Esophagus squamous epithelium (tissue), 5 donors: ENCODE measurements around the gene RABGEF1. TPM values are rescaled to one million over a fixed set of nuclear protein-coding genes. Genes with fewer than 3 reads are reported as not detected.
"Not testable (repeated sequence)": the region's sequence is repeated elsewhere in the genome, so short reads cannot be mapped to it uniquely, and the experiment has no call there.

Source experiments
- DNase-seq: peaks from one replicate; lab custom pipeline; 2025; lab: John Stamatoyannopoulos, UW
- H3K27ac ChIP-seq, 4 donors: fragments of 200-600 bp; sonication (generic); one replicate each; pipeline ENCODE4 v1.5.1; 2016 to 2019; ENCODE audit warnings: mild to moderate bottlenecking in 1 of 4
- H3K27me3 ChIP-seq, 4 donors: fragments of 200-600 bp; sonication (generic); 1 replicate in 3 of 4; 2 replicates in 1 of 4; pipeline versions ENCODE4 v1.5.1 to v1.6.0; 2017 to 2021; ENCODE audit warnings: antibody characterized with exemption in 1 of 4
- H3K36me3 ChIP-seq, 3 donors: fragments of 200-600 bp; sonication (generic); one replicate each; pipeline ENCODE4 v1.5.1; 2016 to 2019
- H3K4me1 ChIP-seq, 3 donors: fragments of 200-600 bp; sonication (generic); one replicate each; pipeline ENCODE4 v1.5.1; 2017 to 2019
- H3K4me3 ChIP-seq, 4 donors: fragments of 200-600 bp; sonication (generic); 1 replicate in 3 of 4; 2 replicates in 1 of 4; pipeline ENCODE4 v1.5.1; 2016 to 2019; ENCODE audit warnings: mild to moderate bottlenecking in 2 of 4, moderate library complexity in 1 of 4
- H3K9me3 ChIP-seq, 3 donors: fragments of 200-600 bp; sonication (generic); one replicate each; pipeline ENCODE4 v1.5.1; 2016 to 2019
- POLR2A ChIP-seq, 4 donors: fragments of 450-650 bp; IDR thresholded peaks; one replicate each; pipeline ENCODE4 v1.6.1; 2017; ENCODE audit warnings: antibody characterized with exemption in 4 of 4, mild to moderate bottlenecking in 4 of 4, moderate library complexity in 3 of 4
- whole genome bisulfite sequencing, 2 donors: methylation state at CpG; one replicate each; pipeline ENCODE4 v1.1.5; 2018; 5-methylcytosine and 5-hydroxymethylcytosine counted together
- intact Hi-C: fragments of 100-400 bp; cut with DNase I; formaldehyde crosslinking; loops from one replicate; pipeline ENCODE4 v1.15.0; 2022
- total RNA-seq, 4 donors: library from RNA; depleted of rRNA; stranded (reverse); fragments of >200 nt; gene quantifications; one replicate each; pipeline ENCODE4 v1.1.0, GENCODE V29; 2016
- TF ChIP-seq, protein P1 (sequence below), 6 experiments: fragments of 450-650 bp in 4 of 6; fragments of 200-600 bp in 2 of 6; sonication (generic) in 2 of 6; IDR thresholded peaks; one replicate each; pipeline ENCODE4 v1.5.1; 2016 to 2019; ENCODE audit warnings: antibody characterized with exemption in 6 of 6, mild to moderate bottlenecking in 4 of 6, moderate library complexity in 4 of 6
- donor health status: DM: yes; HTN: yes; CAD: no.

Gene RABGEF1
- total RNA-seq, 4 donors from 2014 or later: 27.8 to 48.9 (median 33.5) TPM

DNA sequence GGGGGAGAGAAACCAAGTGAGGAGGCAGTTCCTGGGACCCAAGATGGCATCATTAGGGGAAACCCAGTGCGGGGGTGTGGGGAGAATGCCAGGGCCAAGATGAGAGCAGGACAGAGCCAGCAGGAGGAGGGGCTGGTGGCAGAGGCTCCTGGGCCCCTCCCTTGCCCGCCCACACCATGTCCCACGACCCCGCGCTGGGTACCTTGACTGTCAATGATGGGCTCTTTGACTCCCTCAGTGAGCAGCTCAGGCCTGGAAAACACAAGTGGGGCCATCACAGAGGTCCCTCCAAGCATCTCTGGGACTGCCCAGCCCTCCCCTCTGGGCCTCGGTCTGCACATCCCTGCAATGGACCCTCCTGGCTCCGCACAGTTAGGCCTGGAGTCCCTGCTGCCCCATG lies 75.4 kb downstream of the RABGEF1 start:
- DNase-seq: no peak
- Histone ChIP-seq H3K4me1 (peaks cover 0 to 18% (median 0%) of the 10 kb centered on the region in 3 donors), H3K4me3 (no peak overlapping the region), H3K27ac (no peak overlapping the region), H3K36me3 (peaks cover 0 to 34% (median 2%) of the 10 kb centered on the region in 3 donors), H3K9me3 (no peaks in the 10 kb centered on the region), H3K27me3 (no peaks in the 10 kb centered on the region)
- TF ChIP-seq POLR2A (IDR thresholded peaks at IDR 0.05): no peak
- TF ChIP-seq, protein P1, sequence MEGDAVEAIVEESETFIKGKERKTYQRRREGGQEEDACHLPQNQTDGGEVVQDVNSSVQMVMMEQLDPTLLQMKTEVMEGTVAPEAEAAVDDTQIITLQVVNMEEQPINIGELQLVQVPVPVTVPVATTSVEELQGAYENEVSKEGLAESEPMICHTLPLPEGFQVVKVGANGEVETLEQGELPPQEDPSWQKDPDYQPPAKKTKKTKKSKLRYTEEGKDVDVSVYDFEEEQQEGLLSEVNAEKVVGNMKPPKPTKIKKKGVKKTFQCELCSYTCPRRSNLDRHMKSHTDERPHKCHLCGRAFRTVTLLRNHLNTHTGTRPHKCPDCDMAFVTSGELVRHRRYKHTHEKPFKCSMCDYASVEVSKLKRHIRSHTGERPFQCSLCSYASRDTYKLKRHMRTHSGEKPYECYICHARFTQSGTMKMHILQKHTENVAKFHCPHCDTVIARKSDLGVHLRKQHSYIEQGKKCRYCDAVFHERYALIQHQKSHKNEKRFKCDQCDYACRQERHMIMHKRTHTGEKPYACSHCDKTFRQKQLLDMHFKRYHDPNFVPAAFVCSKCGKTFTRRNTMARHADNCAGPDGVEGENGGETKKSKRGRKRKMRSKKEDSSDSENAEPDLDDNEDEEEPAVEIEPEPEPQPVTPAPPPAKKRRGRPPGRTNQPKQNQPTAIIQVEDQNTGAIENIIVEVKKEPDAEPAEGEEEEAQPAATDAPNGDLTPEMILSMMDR (IDR thresholded peaks at IDR 0.05): no peak
- 63 to 79% methylated on average over 4 to 5 of the region's 7 CpGs for WGBS, 2 donors
- intact Hi-C loops: no loop called here

DNA sequence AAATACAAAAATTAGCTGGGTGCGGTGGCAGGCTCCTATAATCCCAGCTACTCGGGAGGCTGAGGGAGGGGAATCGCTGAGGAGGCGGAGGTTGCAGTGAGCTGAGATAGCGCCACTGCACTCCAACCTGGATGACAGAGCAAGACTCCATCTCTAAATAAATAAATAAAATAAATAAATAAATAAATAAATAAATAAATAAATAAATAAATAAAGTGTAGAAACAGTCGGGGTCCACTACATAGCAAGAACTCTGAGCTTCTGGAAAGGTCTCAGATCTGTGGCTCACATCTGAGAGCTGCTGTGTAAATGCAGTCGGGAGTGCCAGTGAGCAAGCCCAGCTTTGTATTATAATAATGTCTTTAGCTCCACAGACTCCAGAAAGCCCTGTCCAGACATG lies 76.1 kb downstream of the RABGEF1 start:
- H3K9me3 ChIP-seq, H3K27me3 ChIP-seq, H3K27ac ChIP-seq, DNase-seq, H3K4me3 ChIP-seq, intact Hi-C loops: not testable (repeated sequence)
- Histone ChIP-seq H3K36me3 (peaks cover 0 to 27% (median 0%) of the 10 kb centered on the region in 3 donors), H3K4me1 (peaks cover 0 to 18% (median 0%) of the 10 kb centered on the region in 3 donors)
- WGBS, 2 donors: 43 to 54% methylated on average over 7 of the region's 7 CpGs

DNA sequence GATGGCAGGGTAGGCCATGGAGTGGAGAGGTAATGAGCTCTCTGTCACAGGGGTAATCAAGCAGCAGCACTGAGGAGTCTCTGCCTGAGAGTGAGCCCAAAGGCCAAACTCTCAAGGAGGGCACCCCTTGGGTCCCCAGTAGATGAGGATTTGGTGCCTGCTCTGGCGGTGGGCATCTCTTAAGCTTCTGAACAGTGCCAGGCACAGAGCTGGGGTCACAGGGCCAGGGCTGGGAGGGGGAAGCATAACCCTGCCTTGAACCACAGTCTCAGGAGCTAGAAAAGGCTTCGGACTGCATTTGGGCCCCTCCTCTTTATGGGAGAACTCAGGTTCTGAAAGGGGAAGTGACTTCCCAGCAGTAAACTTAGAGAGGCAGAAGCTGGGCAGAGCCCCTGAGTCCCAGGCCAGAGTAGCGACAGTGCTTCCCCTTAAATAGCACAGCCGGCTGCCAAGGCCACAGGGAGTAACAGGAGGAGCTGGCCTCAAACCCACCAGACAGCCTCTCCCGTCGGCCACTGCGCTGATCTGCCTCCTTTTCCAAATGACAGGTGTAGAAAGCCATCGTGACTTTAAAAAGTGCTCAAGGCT lies 76.8 kb downstream of the RABGEF1 start:
- intact Hi-C loops, DNase-seq, H3K9me3 ChIP-seq, H3K27ac ChIP-seq, H3K27me3 ChIP-seq, H3K4me3 ChIP-seq: not testable (repeated sequence)
- 69 to 89% methylated on average over 2 of the region's 8 CpGs for WGBS, 2 donors
- H3K4me1 ChIP-seq: peaks cover 0 to 18% (median 0%) of the 10 kb centered on the region in 3 donors
- peaks cover 0 to 21% (median 0%) of the 10 kb centered on the region in 3 donors for H3K36me3 ChIP-seq

DNA sequence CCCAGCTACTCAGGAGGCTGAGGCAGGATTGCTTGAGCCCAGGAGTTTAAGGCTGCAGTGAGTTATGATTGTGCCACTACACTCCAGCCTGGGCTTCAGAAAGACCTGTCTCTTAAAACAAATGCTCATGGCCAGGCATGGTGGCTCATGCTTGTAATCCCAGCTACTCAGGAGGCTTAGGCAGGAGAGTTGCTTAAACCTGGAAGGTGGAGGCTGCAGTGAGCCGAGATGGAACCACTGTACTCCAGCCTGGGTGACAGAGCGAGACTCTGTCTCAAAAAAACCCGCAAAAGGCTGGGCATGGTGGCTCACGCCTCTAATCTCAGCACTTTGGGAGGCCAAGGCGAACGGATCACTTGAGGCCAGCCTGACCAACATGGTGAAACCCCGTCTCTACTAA lies 77.4 kb downstream of the RABGEF1 start:
- H3K4me3 ChIP-seq, H3K27me3 ChIP-seq, H3K27ac ChIP-seq, H3K9me3 ChIP-seq, intact Hi-C loops, DNase-seq: not testable (repeated sequence)
- H3K36me3 ChIP-seq: peaks cover 0 to 14% (median 0%) of the 10 kb centered on the region in 3 donors
- WGBS, 2 donors: 69 to 75% methylated on average over 6 to 7 of the region's 7 CpGs
- H3K4me1 ChIP-seq: peaks cover 0 to 18% (median 0%) of the 10 kb centered on the region in 3 donors

DNA sequence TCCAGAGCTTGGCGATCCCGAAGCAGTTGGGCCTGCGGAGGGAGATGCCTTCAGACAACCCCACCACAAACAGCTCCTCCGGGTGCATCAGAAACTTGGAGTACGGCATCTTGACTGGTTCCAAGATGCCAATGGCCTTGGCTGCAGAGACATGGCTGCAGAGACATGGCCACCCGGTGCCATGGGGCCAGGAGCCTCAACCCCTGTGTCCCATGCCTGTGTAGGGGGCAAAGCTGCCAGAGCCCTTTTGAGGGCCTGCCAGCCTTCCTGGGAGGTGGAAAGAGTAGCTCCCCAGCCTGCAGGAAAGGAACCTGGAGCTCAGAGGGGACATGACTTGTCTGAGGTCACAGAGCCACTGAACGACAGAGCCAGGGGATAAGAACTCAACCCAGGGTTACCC lies 83.5 kb downstream of the RABGEF1 start:
- Histone ChIP-seq H3K27me3 (no peaks in the 10 kb centered on the region), H3K9me3 (peaks cover 0 to 6% (median 0%) of the 10 kb centered on the region in 3 donors), H3K4me3 (no peak overlapping the region), H3K27ac (no peak overlapping the region), H3K36me3 (no peaks in the 10 kb centered on the region), H3K4me1 (no peaks in the 10 kb centered on the region)
- DNase-seq: no peak
- 86 to 90% methylated on average over 2 to 6 of the region's 7 CpGs for WGBS, 2 donors
- intact Hi-C loops: no loop called here
- TF ChIP-seq POLR2A (IDR thresholded peaks at IDR 0.05): no peak
- TF ChIP-seq, protein P1 (IDR thresholded peaks at IDR 0.05): no peak

DNA sequence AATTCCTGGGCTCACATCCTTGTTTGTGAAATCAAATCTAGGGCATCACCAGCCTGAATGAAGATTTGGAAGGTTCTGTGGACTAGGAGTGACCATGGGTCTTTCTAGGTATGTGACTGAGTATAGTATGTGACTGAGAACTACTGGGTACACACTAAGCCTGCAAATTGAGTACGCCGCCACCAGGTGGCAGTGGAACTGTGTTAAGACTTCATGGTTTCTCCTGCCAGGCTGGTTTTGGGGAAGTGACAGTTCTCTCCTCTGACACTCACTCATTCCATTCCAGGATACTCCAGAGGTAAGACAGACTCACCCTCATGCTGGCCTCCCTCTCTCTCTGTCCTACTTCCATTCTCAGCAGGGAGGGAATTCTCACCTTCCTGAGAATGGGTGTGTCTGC lies 85.0 kb downstream of the RABGEF1 start:
- TF ChIP-seq, protein P1 (IDR thresholded peaks at IDR 0.05): peak in 4 of 6 experiments; percentile 8 to 62 (median 10)
- H3K4me3 ChIP-seq, H3K9me3 ChIP-seq, DNase-seq, intact Hi-C loops, H3K36me3 ChIP-seq, H3K27me3 ChIP-seq, H3K4me1 ChIP-seq, H3K27ac ChIP-seq: not testable (repeated sequence)
- 63 to 79% methylated on average over 2 of the region's 2 CpGs for WGBS, 2 donors
